Stimulated activated CD4-positive, alpha-beta T cell treated with anti-CD3 and anti-CD28 coated beads, TNF-alpha, amount 100 ng/mL, for 48 hours (primary cell): ENCODE measurements around the gene ATP8A2.
"Not testable (repeated sequence)": the region's sequence is repeated elsewhere in the genome, so short reads cannot be mapped to it uniquely, and the experiment has no call there.

Experiments used
- DNase-seq, 3 donors: peaks; one replicate each; pipeline ENCODE4 v3.0.0-alpha.2; 2020; ENCODE audit warnings: low read depth in 3 of 3

ATP8A2 gene

GRCh38 chr13:25766991-25767390, 395.2 kb downstream of the ATP8A2 start:
- no peak for DNase-seq

DNA sequence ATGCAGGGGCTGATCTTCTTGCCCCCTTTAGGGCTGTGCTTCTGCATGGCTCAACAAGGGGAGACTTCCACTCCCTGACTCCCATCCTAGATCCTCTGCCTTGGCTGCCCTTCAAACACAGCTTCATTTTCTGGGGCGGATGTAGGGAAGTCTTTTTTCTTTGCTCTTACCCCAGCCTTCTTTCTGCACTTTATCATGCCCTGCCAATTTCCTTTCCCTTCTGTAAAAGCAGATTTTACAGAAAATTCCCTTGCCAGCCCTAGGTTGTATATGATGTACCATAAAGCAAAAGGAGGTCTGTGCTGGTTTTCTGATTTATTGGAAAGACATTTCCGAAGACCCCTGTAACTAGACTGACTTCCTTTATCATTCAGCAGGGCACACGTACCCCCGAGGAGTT, 396.6 kb downstream of the ATP8A2 start:
- DNase-seq: no peak

DNA sequence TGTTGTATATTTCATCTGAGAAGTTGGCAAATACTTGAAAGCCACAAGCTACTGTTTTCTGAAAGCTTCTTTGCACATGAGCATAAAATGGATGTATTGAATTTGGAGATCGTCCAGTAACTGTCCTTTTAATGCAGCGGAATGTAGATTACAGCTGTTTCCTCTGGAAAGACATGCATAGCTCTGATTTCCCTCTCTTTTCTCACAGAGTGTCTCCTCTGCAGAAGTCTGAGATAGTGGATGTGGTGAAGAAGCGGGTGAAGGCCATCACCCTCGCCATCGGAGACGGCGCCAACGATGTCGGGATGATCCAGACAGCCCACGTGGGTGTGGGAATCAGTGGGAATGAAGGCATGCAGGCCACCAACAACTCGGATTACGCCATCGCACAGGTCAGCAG, 397.1 kb downstream of the ATP8A2 start:
- DNase-seq: no peak

- no peak for DNase-seq
Measured at GRCh38 chr13:25770601-25771000, 398.8 kb downstream of the ATP8A2 start.

DNA sequence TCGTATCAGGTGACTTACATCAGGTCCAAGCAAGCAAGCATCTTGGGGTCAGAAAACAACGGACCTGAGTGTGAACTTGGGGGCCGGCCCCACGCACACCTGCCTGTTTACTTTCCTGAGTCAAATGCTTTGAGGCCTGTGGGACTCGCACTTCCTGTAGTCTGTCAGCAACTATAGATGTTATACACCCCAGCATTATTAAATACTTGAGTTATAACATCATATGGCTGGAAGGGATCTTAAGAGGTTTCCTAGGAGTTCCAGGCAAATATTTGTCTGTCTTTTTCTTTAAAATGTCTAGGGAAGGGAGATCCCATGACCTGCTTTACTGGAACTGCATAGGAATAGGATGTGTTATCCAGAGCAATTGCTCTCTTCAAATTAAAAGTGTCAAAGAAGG, 399.4 kb downstream of the ATP8A2 start:
- no peak for DNase-seq

DNA sequence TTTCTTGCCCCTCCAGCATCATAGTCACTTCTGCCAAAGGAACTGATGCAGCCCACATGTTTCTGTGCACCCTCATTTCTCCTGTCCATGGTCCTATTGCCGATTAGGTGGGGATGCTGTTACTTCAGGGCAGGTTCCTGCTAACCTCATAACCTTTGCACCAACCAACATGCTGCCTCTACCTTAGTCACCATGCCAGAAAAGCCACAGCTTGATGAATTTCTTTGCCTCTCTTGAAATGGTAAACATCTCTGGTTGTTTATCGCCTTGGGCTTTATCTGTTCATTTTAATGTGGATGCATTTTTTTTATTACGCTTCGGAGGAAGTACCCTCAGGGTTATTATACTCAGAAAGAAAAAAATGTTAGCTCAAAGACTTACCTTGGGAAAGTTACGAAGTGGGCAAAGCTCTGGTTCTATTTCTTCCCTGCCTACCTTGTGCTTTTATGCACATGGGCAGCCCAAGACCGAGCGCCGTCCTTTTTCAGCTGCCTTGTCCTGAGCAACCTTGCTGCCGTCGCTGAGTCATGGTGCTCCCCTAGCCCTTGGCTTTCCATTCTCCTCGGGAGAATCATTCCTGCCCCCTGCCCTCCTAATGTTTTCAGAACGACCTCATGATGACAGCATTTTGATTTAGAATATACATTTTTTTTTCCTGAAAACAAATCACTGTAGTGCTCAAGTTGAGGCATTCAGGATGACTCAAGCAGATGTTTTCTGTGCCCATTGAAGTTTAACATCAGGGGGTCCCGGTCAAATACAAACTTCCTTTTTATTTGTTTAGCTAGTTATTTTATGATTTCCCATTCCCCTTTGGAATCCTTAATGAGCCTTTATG, 400.1 kb downstream of the ATP8A2 start:
- DNase-seq: no peak

DNA sequence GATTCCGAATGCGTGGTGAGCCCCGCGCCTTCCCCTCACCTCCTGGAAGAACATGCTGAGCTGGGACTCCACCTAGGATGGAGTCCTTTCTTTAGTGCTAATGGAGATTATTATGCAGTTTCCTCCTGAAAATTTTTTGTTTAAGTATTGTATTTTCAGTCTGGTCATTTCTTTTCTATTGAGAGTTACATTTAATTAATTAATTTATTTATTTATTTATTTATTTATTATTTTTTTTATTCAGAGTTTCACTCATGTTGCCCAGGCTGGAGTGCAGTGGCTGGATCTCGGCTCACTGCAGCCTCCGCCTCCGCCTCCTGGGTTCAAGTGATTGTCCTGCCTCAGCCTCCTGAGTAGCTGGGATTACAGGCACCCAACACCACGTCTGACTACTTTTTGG, 400.8 kb downstream of the ATP8A2 start:
- not testable (repeated sequence) for DNase-seq

DNA sequence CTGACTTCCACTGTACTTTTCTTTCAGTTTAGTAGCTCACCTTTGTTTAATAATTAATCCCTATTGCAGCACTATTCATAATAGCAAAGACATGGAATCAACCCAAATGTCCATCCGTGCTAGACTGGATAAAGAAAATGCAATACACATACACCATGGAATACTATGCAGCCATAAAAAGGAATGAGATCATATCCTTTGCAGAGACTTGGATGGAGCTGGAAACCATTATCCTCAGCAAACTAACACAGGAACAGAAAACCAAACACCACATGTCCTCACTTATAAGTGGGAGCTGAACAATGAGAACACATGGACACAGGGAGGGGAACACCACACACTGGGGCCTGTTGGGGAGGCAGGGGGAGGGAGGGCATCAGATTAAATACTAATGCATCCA, 402.3 kb downstream of the ATP8A2 start:
- DNase-seq: not testable (repeated sequence)

DNA sequence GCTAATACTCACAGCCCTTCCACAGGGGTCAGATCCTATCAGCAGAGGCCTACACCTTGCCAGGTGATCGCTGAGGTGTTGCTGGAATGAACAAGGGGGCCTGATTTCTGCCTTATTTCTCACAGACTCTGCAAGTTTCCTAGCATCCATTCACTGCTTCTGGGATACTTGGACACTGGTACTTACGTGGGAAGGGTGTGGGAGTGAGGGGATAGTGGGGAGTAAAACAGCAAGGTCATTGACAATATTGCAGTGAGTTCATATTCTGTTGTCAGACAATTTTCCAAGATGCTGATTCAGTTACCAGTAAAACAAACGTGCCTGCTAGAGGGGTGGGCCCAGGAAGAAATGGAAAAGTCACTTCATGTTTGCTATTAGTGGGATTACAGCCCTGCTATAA, 403.5 kb downstream of the ATP8A2 start:
- no peak for DNase-seq

DNA sequence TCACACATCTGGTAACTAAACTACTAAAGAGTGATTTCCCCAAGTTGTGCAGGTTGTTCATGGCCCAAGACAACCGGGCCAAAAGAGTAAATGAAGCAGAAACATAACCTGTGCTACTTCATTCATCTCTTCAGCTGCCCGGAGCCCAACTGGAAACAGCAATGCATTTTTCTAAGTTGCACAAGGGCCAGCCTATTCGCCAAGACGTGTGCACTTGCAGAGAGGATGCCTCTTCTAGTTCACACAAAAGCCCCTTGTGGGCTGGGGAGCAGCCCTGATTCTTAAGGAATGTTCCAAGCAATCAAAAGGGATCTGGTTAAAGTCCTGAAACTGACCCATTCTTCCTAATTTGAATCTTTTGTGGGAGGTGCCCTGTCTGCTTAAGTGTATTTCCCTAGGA, 404.2 kb downstream of the ATP8A2 start:
- DNase-seq: no peak

GRCh38 chr13:25776722-25777121, 404.9 kb downstream of the ATP8A2 start:
- DNase-seq: no peak

DNA sequence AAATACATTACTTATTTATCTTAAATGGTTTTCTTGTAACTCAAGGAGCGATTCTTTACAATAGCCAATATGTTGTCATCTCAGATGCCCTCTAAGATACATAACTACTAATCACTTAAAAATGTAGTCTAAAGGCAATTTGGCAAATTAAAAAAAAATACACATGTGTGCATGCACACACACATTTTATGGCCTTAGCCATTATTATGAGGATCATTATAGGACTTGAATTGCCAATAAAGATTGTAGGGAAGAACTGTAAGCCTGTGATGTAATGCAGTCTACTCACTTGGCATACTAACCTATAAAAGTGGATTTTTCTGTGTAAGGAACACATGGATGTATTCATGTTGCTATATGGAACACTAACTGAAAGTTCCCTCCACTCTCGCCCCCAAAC, 405.7 kb downstream of the ATP8A2 start:
- no peak for DNase-seq

GRCh38 chr13:25778365-25778764, 406.6 kb downstream of the ATP8A2 start:
- no peak for DNase-seq

- DNase-seq: no peak
Measured at GRCh38 chr13:25778808-25779305, 407.1 kb downstream of the ATP8A2 start.

DNA sequence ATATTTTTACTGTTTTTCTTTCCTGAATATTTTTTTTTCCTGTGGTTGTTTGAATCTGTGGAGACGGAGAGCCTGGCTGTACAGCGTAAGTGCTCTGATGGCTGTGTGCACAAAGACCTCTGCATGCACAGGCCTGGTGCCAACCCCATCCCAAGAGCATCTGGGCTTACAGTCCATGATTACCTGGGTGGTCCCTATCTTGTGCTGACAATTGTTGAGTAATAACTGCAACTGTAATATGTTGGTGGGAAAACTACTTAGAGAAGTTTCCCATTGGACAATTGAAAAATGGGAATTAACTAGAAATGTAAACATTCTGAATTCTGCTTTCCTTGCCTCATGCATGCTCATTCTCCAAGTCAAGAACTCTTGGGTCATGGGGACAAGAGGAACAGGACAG, 411.3 kb downstream of the ATP8A2 start:
- no peak for DNase-seq

DNA sequence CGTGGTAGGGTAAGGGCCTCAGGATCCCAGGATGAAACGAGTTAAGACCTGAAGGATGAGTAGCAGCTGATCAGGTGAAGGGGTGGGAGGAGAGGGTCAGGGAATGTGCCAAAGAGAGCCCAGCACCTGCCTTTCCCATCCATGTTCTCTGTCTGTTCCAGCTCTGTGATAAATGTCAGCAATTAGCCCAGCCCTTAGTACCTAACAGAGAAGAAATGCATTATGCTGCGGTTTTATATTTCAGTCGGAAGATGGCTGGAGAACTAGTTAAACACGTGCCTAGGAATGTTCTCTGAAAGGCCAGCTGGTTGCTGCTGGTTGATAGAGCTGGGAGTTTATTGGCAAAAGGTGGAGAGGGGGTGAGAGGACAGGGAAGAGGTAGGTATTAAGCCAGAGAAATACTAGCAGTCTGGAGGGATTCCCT, 411.8 kb downstream of the ATP8A2 start:
- DNase-seq: no peak

DNA sequence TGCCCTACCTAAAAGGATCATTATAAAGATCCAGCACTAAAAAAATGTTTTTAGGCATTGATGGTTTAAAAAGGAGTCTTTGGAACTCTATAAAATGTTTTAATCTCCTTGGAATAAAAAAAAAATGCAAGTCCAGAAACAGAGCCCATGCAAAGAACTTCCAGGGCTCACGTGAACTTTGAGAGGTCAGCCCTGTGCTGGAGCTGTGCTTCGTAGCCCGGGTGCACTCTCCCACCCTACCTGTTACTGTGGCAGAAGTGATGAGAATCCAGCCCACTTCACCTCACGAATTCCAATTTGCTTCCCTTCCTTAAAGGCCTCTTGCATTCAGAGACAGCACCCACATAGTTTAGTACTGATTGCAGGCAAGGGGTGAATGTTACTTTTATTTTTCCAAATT, 412.3 kb downstream of the ATP8A2 start:
- DNase-seq: no peak

DNA sequence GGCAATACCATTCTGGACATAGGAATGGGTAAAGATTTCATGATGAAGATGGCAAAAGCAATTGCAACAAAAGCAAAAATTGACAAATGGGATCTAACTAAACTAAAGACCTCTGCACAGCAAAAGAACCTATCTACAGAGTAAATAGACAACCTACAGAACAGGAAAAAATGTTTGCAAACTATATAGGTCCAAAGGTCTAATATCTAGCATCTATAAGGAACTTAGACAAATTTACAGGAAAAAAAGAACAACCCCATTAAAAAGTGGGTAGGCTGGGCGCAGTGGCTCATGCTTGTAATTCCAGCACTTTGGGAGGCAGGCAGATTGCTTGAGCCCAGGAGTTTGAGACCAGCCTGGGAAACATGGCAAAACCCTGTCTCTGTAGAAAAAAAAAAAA, 418.4 kb downstream of the ATP8A2 start:
- DNase-seq: not testable (repeated sequence)

- DNase-seq: no peak
Measured at GRCh38 chr13:25795277-25795676, 423.5 kb downstream of the ATP8A2 start.

DNA sequence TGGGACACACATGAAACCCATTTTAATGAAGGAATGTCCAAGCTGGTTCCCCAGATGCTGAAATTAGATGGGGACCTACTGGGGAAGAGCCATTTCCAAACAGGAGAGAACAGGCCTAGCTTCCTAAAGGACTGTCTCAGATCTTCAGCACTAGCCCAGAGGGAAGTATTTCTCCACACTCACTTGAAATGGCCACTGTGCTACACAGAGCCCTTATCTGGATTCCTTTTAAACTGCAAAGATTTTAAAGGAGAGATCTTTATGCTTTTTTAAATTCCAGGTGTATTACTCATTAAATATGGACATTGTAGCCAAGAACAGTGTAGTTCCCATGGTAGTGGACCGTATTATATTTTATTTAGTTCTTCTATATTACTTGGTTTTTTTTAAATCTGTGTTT, 424.7 kb downstream of the ATP8A2 start:
- DNase-seq: no peak

- DNase-seq: no peak
Measured at GRCh38 chr13:25798998-25799397, 427.2 kb downstream of the ATP8A2 start.

GRCh38 chr13:25800523-25800922, 428.7 kb downstream of the ATP8A2 start:
- DNase-seq: no peak

- DNase-seq: no peak
Measured at GRCh38 chr13:25802579-25802978, 430.8 kb downstream of the ATP8A2 start.

DNA sequence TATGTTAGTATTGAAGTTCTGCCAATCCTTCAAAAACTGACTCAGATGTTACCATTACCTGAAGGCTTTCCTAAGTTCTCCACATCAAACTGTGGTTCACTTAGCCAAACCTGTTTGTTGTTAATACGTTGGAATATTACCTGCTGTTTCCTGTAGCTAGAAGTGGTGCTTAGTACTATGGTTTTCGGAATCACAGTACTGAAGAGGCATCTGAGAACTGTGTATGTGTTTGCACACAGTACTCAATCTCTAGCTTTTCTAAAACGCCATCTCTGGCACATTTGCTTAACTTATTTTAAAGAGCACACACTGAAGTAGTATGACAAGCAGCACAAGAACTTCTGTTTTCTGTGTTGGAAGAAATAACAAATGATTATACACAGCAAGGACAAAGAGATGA, 431.9 kb downstream of the ATP8A2 start:
- DNase-seq: no peak
